Mucosa of gallbladder (tissue), 1 donor: ENCODE results near the gene CNOT11. TPM values are rescaled to one million over a fixed set of nuclear protein-coding genes. Genes with fewer than 3 reads are reported as not detected.
"Not testable (repeated sequence)": the region's sequence is repeated elsewhere in the genome, so short reads cannot be mapped to it uniquely, and the experiment has no call there.

Source experiments
- DNase-seq: peaks from one replicate; pipeline ENCODE4 v3.0.0-alpha.2; 2020; ENCODE audit warnings: low spot score
- total RNA-seq: library from RNA; stranded (reverse); gene quantifications from one replicate; pipeline ENCODE4 v1.2.1, GENCODE V29; 2021
- donor health status: DM: no; HTN: no; CAD: no.

CNOT11 gene
- total RNA-seq, 1 donor from 2014 or later, result 67.5 TPM

GRCh38 chr2:101245468-101245867 is 7.2 kb upstream of the CNOT11 start:
- not testable (repeated sequence) for DNase-seq

GRCh38 chr2:101248756-101249155 is 3.9 kb upstream of the CNOT11 start:
- DNase-seq, result not testable (repeated sequence)

DNA sequence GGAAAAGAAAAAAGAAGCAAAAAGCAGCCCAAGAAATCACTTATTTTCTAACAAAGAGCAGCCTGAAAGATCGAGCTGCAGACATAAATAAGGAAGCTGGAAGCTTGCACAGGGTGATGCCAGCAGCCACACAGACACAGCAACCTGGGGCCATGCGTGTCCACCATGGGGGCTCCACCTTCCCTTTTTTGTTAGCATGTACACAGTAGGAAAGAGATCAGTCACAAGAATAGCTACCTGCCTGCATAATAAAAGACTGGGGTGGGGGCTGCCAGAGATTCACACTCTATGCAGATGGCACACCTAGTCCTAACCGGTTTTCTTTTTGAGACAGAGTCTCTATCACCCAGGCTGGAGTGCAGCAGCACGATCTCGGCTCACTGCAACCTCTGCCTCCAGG is 2.9 kb upstream of the CNOT11 start:
- no peak for DNase-seq

GRCh38 chr2:101251246-101251781 is 1.4 kb upstream of the CNOT11 start:
- not testable (repeated sequence) for DNase-seq

- DNase-seq, result peak; percentile 58
Observed at GRCh38 chr2:101251844-101252407, 760 bp upstream of the CNOT11 start.

- peak; percentile 61 for DNase-seq
Observed at GRCh38 chr2:101253013-101253702, 472 bp downstream of the CNOT11 start.

GRCh38 chr2:101253703-101254450 is 1.2 kb downstream of the CNOT11 start:
- DNase-seq, result no peak

GRCh38 chr2:101255501-101255900 is 2.8 kb downstream of the CNOT11 start:
- DNase-seq, result no peak

GRCh38 chr2:101256316-101256715 is 3.6 kb downstream of the CNOT11 start:
- DNase-seq, result no peak

DNA sequence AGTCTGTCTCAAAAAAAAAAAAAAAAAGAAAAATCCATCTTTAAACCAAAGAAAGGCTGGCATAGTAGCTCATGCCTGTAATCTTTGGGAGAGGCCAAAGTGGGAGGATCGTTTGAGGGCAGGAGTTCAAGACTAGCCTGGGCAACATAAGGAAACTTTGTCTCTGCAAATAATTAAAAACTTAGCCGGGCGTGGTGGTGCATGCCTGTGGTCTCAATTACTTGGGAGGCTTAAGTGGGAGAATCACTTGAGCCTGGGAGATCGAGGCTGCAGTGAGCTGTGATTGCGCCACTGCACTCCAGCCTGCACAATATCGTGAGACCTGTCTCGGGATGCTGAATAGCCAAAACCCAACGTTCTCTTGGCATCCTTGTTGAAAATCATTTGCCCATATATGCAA is 6.1 kb downstream of the CNOT11 start:
- DNase-seq, result no peak

DNA sequence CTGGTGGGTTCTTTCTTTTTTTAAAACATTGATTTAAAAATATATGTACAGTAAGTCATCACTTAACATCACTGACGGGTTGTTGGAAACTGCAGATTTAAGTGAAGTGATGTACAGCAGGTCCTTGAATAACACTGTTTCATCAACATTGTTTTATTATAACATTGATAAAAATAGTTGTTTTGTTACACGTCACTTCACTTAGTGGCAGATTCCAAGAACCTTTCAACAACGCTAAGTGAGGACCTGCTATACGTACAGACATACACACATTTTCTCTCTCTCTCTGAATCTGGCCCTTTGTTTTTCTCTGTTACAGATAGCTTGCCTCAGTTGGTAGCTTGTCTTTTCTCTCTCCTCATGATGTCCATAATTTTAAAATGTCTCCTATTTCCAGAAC is 9.5 kb downstream of the CNOT11 start:
- no peak for DNase-seq

DNA sequence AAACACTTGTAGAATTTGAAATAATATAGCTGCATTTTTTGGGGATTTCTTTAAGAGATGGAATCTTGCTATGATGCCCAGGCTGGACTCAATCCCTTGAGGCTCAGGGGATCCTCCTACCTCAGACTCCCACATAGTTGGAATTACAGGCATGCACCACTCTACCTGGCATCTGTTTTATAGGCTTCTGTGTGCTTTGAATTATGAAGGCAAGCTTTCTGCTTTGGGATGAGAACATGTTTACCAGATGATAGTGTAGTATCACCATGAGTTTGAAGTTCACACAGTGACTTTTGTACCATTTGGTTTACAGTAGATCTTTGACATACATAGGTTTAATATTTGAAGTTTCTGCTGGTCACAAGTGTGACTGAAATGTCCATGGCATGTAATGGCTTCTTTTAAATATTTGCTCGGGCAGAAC is 10.7 kb downstream of the CNOT11 start:
- DNase-seq, result no peak

DNA sequence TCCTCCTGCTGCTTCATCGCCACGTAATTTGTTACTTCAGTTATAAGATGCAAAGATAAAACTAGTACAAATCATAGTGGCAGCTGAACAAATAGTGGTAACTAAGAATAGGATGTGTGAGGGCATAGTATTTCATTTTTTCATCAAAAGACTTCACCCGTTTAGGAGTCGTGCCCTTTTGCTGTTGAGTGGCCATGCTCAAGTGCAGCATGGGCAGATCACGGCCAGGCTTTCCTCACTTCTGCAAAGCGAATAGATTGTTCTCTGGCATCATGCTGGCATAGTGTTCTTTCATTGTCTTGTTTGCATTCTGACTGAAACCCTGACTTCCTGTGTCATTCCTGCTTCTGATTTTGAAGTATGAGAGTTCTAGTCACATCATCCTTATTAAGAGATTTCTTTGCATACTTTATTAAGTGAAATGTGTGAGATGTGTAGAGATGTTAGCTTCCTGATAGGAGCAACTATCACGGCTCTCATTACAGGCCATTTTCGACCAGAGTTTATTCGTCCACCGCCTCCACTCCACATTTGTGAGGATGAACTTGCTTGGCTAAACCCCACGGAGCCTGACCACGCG is 11.8 kb downstream of the CNOT11 start:
- no peak for DNase-seq

- DNase-seq, result peak; percentile 76
Observed at GRCh38 chr2:101265893-101266499, 13.3 kb downstream of the CNOT11 start.

GRCh38 chr2:101267671-101268656 is 15.3 kb downstream of the CNOT11 start:
- DNase-seq, result no peak

DNA sequence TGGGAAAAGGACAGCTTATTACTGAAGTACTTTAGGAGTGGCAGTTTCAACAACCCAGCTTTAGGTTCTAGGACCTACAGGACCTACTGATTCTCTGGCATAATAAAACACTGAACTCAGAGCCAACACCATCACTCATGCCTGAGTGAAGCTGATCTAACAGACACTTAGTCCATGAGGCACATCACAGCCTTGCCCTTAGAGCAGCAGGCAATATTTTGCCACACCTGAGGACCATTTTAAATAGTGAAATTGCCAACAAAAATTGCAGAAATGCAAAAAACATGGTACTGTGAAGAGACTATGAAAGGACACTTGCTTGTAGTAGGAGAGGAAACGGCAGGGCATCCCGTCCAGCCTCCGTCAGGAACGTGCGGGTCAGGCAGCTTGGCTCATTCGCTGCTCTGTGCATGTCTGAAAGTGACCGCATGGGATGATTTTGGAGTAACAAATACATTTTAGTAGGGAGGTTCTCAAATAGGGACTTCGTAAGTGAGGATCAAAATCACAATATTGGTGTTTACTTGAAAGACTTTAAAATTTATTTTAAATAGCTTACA is 18.1 kb downstream of the CNOT11 start:
- DNase-seq, result no peak

DNA sequence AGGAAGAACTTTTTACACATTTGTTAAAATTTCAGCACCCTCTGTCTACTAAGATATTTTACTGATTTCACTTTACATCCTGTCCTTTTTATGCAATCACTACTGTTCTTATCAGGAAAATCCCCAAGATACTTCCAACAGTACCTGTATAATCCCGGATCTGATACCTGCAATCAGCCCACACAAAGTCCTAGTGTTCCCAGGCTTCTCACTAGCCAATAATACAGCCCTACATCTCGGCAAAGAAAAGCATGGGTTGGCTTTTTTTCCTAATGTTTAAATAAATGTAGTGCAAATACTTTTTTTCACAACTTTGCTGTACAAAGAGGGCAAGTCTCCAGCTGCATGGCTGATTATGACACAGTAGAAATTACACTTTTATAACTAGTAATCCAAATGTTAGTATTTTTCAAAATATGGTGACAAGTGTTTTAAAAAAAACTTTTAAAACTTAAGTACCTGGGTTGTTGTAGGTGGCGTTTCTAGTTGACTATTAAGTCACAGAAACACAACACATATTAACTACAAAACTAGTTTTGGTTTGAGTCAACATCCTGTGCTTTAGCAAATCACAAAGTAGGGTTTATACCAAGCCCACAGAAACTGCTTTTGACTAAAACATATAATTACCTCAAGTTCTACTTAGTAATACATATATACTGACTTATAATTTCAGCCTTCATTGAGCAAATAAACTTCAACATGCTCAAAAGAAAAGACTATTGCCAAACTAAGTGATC is 19.5 kb downstream of the CNOT11 start:
- no peak for DNase-seq

DNA sequence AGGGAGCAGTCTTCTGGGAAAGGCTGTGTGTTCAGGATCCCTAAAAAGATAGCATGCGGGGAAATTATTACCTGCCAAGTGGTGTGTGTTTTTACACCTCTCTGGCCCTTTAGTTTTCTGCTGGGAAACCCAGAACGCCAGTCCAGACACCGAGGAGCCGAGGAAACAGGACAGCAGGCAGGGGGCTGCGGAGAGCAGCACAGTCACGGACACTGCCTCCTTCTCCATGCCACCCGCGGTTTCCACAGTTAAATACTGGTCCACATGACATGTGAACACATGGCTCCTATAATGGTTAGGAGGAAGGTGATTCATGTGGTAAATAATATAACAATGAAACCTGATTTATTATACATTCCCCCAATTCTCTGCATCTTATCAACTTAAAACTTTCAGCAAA is 20.4 kb downstream of the CNOT11 start:
- no peak for DNase-seq

DNA sequence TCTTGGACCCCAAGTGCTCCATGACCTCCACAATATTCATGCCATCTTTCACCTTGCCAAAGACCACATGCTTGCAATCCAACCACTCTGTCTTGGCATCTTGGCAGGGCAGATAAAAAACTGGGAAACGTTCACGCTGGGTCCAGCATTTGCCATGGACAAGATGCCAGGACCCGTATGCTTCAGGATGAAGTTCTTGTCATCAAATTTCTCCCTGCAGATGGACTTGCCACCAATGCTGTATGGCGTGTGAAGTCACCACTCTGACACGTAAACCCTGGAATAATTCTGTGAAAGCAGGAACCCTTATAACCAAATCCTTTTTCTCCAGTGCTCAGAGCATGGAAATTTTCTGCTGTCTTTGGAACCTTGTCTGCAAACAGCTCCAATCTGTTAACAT is 21.5 kb downstream of the CNOT11 start:
- no peak for DNase-seq

GRCh38 chr2:101277111-101277510 is 24.4 kb downstream of the CNOT11 start:
- DNase-seq, result no peak
